ENCODE measurements around the gene RAPGEFL1.
A peak's percentile ranks its signal among the peaks of the same experiment; 100 is the strongest.
"Not testable (repeated sequence)": the region's sequence is repeated elsewhere in the genome, so short reads cannot be mapped to it uniquely, and the experiment has no call there.

RAPGEFL1 gene

GRCh38 chr17:40175928-40176753, 1.1 kb upstream of the RAPGEFL1 start:
- DNase-seq = no peak

- DNase-seq = no peak
Observed at GRCh38 chr17:40176754-40177110, 538 bp upstream of the RAPGEFL1 start.

DNA sequence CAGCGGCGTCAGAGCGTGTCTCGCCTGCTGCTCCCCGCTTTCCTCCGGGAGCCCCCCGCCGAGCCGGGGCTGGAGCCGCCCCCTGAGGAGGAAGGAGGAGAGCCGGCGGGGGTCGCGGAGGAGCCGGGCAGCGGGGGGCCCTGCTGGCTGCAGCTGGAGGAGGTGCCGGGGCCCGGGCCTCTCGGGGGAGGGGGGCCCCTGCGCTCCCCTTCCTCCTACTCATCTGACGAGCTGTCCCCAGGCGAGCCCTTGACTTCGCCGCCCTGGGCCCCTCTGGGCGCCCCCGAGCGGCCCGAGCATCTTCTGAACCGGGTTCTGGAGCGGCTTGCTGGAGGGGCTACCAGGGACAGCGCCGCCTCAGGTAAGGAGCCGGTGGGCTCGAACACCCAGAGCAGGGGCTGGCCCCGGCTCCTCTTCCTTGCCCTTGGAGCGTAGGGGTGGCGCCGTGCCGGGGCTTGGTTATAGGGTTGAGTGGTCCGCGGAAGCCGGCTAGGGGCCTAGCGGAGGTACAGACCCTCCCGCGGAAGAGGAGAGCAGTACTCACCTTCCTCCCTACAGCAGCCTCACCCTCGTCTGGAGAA, 841 bp downstream of the RAPGEFL1 start:
- DNase-seq = no peak

DNA sequence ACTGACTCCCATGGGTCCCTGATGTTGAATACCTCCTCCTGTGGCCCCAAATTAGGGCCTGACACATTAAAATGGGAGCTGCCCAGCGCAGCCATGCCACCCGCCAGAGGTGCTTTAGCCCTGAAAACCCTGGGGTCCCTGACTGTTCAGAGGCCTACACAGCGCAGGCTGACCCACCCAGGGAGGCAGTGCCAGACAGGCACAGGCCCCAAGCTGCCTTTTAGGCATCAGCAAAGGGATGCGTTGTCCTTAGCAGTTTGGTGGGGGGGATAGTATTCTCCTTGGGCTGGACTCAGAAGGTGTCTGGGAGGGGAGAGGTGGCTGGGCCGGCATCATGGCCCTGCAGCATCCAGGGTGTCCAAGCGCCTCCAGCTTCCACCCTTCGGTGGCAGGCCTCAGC, 1.4 kb downstream of the RAPGEFL1 start:
- DNase-seq = no peak

DNA sequence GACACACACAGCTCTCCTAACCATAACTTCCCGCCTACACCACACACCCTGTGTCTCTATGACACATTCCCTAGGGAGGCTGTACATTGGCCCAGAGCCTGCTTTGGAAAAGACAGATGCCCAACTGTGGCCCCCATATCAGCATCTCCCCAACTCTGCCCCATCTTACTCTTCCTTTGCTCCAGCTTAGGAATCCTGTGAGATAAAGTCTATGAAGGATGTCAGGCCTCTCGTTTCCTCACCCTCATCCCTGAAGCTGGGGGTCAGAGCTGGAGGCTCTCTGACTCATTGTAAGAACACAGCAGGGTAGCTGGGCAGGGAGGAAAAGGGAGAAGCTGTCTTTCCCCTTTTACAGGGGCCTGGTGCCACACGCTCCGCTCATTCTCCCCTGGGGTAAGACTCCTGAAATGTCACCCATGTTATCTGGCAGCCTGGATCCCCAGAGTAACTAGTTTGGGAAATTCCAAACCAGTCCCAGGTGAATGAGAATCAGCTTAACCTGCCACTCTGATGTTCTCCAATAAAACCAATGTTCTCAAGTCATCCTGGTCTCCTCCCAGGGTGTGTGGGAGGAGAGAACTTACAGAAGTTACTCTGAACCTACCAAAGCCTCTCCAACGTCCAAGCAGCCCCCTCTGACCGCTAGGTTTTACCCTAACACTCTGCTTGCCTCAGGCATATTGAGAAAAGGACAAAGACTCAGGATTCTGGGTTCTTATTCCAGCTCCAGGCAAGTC, 2.8 kb downstream of the RAPGEFL1 start:
- DNase-seq = no peak

DNA sequence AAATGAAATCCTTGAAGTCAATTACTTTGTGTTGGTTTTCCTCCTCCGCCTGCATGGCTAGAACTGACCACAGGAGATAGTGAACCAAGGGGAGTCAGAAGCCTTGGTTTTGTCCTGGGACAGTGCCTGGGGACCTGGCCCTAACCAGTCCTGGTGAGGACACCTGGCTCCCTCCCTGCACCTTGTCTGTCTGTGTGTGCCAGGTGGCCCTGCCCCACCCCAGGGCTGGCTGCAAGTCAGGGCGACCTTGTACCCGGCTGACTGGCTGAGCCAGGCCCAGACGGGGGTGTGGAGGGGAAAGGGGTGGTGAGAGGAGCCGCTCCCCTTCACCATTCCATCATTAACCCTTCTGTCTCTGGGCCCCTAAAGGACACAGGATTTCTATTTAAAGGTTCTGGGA, 3.4 kb downstream of the RAPGEFL1 start:
- DNase-seq = no peak

- no peak for DNase-seq
Observed at GRCh38 chr17:40181205-40181604, 3.9 kb downstream of the RAPGEFL1 start.

- no peak for DNase-seq
Observed at GRCh38 chr17:40182606-40183005, 5.3 kb downstream of the RAPGEFL1 start.

DNA sequence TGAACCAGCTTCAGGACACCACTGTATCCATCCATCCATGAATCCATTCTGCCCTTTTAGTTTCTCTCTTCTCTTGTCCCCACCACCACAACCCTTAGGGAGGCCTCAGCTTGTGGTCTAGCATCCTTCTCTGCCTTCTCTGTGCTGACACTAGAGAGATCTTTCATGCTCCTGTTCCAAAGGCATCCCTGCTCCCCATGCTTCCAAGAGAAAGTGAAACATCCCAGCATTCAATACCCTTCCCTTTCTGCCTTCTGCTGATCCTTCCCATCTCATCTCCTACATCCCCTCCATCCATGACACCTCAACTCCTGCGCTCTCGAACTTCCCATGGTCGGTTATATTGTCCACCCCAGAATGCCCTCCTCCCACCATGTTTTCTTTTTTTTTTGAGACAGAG, 10.0 kb downstream of the RAPGEFL1 start:
- DNase-seq = no peak

- DNase-seq = no peak
Observed at GRCh38 chr17:40188694-40189093, 11.4 kb downstream of the RAPGEFL1 start.

- no peak for DNase-seq
Observed at GRCh38 chr17:40190197-40191021, 13.1 kb downstream of the RAPGEFL1 start.

DNA sequence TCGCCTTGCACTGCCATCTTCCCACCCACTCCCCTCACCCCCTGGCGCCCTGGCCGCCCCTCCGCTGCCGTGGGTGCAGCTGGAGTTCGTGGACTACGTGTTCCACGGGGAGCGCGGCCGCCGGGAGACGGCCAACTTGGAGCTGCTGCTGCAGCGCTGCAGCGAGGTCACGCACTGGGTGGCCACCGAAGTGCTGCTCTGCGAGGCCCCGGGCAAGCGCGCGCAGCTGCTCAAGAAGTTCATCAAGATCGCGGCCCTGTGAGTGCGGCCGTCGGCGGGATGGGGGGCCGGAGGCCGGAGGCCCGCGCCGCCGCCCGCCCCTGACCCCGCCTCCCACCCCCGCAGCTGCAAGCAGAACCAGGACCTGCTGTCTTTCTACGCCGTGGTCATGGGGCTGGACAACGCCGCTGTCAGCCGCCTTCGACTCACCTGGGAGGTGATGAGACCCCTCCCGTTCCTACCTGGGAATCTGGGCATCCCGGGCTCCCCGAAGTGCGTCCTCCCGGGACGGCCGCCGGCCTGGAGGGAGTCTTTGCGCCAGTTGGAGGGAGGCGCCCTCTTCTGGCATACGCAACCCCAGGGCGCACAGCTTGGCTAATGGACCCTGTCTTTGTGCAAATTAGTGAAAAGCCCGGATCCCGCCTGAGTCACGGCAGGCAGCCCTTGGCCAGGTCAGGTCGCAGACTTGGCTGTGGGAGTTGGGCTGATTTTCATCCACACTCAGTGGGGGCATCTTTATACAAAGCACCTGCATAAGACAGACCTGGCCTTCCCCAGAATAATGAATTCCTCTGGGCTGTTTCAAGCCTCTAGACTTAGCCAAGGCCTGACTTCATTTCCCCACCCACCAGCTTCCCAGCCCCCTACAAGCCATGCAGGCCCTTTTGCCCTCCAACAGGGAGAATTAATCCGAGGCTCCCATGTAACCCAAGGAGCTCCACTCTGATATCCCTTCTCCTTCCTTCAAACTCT, 14.3 kb downstream of the RAPGEFL1 start:
- peak; percentile 59 for DNase-seq

DNA sequence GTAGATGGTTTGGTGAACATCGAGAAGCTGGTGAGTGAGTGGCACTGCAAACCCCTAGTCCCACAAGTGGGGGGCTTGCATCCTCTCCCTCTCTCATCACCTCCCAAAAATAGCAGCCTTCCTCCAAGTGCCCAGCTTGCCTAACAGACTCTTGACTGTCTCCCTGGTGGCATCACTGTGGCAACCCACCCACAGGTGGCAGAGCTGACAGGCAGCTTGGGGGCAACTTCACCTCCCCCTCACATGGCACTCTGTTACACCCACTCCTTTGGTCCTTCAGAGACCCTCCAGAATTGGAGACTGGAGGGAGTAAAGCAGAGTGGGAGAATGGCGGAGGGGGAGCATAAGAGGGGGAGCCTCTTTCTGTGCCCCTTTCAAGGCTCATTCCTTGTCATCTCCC, 15.7 kb downstream of the RAPGEFL1 start:
- DNase-seq = no peak

DNA sequence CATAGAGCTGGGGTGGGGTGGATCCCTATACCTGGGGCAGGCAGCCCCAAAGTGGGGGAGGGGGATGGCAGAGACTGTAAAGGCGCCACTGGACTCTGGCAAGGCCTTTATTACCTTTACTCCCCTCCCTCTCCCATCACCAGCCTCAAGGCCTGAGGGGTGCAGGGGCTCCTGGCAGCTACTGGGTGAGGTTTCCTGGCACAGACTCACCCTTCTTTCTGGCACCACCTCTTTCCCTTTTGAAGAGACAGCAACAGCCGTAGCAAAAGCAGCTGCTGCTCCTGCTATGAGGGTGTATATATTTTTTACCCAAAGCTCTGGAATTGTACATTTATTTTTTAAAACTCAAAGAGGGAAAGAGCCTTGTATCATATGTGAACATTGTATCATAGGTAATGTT, 17.6 kb downstream of the RAPGEFL1 start:
- no peak for DNase-seq

DNA sequence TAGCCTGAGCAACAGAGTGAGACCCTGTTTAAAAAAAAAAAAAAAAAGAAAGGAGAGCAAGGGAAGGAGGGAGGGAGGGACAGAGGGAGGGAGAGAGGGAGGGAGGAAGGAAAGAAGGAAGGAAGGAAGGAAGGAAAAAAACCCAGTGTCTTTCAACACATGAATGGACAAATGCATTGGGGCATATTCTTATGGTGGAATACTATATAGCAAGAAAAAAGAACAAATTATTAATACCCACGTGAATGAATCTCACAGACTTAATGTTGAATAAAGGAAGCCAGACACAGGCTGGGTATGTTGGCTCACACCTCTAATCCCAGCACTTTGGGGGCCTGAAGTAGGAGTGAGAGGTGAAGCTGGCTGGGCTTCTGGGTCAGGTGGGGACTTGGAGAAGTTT, 20.3 kb downstream of the RAPGEFL1 start:
- no peak for DNase-seq

DNA sequence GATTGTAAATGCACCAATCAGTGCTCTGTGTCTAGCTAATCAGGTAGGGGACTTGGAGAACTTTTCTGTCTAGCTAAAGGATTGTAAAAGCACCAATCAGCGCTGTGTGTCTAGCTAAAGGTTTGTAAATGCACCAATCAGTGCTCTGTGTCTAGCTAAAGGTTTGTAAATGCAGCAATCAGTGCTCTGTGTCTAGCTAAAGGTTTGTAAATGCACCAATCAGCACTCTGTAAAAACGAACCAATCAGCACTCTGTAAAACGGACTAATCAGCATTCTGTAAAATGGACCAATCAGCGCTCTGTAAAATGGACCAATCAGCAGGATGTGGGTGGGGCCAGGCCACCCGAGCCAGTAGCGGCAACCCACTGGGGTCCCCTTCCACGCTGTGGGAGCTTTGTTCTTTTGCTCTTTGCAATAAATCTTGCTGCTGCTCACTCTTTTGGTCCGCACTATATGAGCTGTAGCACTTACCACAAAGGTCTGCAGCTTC, 20.7 kb downstream of the RAPGEFL1 start:
- not testable (repeated sequence) for DNase-seq

- DNase-seq = no peak
Observed at GRCh38 chr17:40198576-40198975, 21.3 kb downstream of the RAPGEFL1 start.

- DNase-seq = no peak
Observed at GRCh38 chr17:40203131-40203530, 25.9 kb downstream of the RAPGEFL1 start.

DNA sequence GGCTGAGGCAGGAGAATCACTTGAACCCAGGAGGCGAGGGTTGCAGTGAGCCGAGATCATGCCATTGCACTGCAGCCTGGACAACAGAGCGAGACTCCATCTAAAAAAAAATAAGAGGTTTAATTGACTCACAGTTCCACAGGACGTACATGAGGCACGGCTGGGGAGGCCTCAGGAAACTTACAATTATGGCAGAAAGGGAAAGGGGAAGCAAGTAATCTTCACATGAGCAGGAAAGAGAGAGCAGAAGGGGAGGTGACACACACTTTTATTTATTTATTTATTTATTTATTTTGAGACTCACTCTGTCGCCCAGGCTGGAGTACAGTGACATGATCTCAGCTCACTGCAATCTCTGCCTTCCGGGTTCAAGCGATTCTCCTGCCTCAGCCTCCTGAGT, 28.9 kb downstream of the RAPGEFL1 start:
- DNase-seq = not testable (repeated sequence)

- no peak for DNase-seq
Observed at GRCh38 chr17:40209404-40210093, 32.3 kb downstream of the RAPGEFL1 start.

GRCh38 chr17:40213914-40214313, 36.6 kb downstream of the RAPGEFL1 start:
- not testable (repeated sequence) for DNase-seq

Data from activated effector memory CD4-positive, alpha-beta T cell treated with Interleukin-2 at 50 U/mL for 16 hours (primary cell).